DMS79 (cell line): ENCODE data around the gene PPFIA4.
A peak's percentile ranks its signal among the peaks of the same experiment; 100 is the strongest.
"Not testable (repeated sequence)": the region's sequence is repeated elsewhere in the genome, so short reads cannot be mapped to it uniquely, and the experiment has no call there.

ENCODE experiments used
- DNase-seq: peaks from one replicate; lab custom pipeline; 2025; lab: John Stamatoyannopoulos, UW

Gene PPFIA4

GRCh38 chr1:203017692-203018091, 8.6 kb upstream of the PPFIA4 start:
- DNase-seq: no peak

GRCh38 chr1:203022855-203023254, 3.4 kb upstream of the PPFIA4 start:
- DNase-seq: not testable (repeated sequence)

DNA sequence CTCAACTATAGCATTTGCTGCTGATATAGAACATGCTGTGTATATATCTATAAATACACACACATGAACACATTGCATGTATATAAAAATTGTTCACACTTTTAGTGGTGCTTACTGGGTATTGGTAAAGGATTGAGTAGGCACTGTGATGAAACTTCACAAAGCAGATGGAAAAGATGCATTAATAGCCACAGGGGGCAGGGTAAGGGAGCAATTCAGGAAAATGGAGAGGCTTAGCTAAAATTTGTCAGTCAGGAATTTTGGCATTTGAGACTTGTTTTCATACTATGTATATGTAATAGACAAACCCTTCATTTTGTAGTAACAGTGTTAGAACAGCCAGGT, 633 bp upstream of the PPFIA4 start:
- no peak for DNase-seq

DNA sequence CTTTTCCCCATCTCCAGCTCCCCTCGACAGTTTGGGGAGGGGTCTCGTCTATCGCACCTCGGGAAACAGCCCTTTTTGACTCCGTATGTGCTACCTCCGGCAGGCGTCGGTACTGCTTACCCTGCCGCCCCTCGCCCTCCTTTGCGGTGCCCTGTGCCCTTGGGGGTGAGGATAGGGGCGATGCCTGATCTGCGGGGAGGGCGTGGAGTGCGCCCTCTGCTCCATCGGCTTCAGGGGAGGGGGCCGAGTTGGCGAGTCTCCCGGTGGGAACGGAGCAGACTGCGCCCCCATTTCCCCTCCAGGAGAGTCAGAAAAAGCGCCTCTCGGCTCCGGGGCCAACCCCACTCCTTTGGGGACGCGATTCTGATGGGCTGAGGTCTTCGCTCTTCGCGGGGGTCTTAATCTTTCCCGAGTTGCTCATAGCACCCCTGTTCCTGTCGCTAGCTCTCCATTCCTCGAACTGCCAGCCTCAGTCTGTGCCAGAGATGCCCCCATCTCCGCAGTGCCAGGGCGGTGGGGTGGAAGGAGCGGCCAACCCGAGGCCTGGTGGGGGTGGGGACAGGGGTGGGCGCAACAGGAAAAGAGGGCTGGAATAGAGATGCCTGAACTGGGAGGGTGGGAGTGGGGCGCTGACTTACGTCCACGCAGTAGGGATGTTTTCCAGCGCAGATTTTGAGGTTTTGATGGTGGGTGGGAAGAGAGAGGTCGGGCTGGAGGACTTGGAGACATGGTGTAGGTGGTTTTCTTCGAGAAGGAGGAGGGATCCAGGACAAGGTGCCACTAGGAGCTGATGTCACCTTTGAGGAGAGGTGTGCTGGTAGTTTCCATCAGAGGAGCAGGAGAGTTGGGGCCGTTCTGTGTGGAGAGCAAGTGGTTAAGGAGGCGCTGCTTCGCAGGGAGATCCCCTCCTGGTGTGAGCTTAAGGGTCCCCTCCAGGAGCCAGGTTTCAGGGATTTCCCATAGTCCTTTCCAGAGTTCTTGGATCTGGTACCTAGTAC, 674 bp downstream of the PPFIA4 start:
- DNase-seq: no peak

DNA sequence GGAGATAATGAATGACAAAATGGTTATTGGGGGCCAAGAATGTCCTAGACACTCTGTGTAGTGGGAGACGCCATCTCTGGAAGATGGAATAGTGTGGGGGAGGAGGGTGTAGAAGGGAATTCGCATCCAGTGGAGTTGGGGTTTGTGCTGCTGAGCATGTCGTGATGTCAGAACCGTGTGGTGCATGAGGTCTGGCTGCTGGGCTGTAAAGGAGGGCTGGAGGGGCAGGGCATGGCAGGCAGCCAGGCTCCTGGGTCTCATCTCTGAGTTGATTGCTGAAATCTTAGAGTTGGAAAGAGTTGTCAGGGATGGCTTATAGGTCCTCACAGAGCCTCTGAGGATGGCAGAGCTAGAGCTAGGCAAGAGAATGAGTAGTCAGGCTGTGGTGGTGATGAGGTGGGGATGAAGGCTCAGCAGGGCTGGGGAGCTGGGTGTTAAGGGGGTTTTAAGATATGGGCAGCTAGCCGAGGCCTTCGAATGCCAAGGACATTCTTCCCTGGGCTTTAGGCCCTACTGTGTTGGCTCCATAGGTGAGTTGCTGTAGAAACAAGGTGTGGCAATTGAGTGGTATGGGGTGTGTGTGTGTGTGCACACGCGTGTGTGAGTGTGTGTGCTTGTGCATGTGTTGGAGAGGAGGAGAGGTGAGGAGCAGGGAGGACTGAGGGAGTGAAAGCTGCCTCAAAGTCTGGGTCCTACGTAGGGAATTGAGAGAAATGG, 1.9 kb downstream of the PPFIA4 start:
- no peak for DNase-seq

DNA sequence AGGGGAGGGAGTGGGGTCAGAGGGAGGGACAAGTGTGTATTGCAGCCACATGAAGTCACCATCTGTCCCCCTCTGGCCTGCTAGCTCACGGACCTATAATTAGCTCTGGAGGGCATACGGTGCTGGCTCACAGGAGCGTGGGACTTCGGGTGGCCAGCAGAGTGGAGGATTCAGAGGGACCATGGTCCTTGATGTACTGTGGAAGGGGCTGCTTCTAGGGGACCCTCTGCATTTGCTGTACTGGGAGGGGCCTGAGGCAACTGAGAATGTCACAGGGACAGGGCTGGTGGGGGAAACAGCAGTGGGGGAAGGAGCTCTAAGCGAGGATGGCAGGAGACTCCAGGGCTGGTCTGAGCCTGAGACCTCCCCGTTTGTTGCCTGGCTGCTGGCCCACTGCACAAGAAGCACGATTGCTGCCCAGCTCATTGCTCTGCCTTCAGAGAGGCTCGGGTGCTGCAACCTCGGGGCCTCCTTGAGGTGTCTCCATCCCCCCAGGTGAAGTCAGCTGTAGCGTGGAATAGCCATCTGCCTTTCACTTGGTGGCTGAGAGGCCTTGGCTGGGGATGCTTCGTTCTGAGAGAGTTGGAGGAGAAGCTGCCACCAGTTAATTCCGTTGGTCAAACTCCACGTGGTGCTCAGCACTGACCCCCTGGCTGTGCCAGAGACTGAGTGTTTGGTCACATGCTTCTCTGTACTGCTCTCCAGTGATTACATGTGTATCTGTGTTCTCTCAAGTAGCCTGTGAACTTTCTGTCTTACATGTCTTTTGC, 2.7 kb downstream of the PPFIA4 start:
- DNase-seq: no peak

DNA sequence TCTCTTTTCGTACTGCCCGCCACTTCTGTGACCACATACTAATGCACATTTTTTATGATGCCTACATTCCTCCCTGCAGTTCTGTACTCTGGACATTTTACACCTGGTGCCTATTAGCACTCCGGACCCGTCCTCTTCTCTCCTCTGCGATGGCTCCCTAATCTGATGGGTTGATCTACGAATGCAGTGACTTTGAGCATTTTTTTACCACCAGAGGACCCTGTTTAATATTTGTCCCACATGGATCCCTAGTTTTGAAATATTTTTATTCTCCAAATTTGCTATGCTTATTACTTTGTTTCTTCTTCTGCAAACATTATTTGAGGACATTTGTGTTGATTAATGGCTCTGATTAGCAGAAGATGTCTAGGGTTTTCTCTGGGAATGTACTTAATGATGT, 5.2 kb downstream of the PPFIA4 start:
- no peak for DNase-seq

DNA sequence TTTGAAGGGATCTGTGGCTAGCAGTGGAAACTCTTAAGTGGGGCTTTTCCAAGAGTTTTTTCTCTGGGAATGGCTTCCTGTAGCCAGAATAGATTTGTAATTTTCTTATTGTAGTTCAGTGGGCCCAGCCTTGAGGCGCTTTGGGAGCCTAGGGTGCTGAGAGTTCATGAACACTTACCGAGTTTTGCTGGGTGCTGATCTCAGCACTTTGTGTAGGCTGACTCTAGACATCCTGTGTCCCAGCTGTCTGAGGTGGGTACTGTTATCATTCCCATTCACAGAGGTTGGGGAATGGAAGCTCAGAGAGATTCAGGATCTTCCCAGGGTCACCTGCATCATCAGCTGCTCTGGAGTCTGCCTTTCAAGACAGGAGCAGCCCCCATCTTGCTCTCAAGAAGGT, 7.0 kb downstream of the PPFIA4 start:
- no peak for DNase-seq

DNA sequence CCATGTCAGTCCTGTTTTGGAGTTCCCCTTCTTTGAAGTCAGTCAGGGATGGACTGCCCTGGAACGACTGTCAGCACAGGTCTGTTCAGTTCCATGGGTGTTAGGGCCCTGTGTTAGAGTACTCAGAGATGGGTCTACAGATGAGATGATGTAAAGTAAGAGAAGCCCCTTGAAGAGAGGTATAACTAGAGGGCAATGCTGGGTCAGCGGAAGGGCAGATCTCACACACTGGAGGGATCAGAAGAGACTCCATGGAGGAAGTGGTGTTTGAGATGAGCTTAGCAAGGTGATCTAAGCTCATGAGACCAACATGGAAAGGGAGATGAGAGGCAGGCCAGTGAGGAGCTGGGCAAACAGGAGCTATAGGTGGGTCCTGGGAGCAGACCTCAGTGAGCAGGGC, 7.6 kb downstream of the PPFIA4 start:
- DNase-seq: no peak

DNA sequence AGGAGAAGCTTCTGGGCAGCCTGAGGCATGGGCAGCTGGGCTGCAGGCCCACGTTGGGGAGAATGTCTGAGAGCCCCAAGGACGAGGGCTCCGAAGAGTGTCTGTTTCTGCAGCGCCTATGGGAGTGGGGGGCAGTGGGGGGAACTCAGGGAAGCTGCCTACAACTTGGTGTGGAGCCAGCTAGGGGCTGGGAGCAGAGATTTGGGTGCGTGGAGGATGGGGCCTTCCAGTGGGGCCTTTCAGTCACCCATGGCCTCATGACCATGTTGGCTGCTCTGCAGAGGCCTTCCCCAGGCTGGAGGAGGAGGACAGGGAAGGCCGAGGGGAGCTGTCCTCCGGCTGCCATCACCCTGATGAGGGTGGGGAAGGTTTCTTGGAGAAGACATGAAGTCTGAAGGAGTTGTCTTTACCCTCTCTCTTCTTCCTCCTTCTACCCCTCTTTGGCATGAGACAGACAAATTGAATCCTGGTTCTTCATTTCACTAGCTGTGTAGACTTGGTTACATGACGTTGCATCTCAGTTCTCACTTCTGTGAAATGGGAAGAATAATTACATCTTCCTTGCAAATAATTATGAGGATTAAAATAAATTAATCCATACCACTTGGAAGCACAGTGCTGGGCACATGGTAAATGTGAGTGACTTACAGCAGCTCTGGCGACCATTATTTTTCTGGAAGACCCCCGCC, 8.3 kb downstream of the PPFIA4 start:
- DNase-seq: no peak

DNA sequence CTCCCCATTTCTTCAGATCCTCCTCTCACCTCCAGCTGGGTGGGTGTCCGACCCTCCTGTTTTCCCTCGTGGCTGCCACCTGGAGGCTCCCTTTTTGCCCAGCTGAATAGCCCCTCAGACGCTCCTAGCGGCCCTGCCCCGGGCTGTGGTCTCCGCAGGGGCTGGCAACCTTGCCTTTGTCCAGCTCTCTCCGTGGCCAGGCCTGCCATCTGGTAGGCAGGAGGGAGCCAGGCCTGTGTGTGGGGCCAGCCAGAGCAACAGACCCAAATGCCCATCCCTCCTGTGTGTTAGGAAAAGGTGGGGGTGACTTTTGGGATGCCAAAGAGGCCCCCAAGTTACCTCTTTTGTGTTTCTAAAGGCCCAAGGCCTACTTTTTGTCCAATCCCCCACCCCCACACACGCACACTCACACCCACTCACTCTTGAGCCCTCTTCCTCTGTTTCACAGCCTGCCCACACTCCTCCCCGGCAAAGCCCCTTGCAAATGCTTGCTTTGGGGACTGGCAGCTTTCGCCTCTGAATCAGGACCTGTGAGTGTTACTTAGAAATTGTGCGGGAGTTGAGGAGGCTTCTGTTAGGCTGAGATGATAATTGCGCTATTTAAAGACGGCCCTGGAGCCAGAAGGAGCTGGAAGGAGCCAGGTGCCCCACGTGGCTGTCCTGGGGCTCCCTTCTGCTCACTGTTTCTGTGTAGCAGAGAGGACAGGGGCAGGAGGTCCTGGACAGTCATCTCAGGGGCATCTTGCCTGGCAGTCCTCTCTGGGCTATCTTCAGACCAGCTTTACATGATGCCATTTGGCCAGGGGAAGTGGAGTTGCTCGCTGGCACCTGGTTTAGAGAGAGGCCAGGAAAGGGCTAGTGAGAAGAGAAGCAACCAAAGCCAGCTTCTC, 9.1 kb downstream of the PPFIA4 start:
- no peak for DNase-seq

- DNase-seq: no peak
These were observed 9.8 kb downstream of the PPFIA4 start for GRCh38 chr1:203036135-203036534.

GRCh38 chr1:203036537-203036936, 10.2 kb downstream of the PPFIA4 start:
- DNase-seq: no peak

DNA sequence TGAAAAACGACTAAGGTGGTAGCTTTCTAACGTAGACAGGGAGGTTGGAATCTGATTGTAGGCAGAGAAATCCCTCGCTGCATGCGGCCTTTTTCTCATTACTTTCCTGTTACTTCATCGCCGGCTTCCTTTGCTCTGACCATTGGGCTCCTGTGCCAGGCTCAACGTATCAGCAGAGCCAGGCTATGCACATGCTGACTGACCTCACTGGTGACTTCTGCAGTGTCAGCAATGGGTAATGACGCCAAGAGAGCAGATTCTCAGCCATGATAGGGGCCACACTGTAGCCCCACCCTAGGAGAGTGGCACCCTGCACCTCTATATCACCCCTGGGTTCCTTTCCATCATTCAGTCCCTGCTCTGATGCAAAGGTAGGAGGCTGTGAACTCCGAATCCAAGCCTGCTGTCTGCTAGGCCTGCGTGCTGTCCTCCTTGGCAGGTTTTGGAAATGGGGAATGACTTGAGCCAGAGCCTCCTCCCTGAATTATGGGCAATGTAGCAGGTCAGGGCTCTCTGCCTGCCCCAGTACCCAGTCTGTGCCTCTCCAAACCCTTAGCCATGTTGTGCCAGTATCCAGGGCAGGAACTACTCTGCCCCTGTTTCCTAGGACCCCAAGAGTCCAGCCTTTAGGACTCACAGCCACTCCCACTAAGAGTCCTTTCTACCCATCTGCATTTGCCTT, 11.4 kb downstream of the PPFIA4 start:
- DNase-seq: no peak

- DNase-seq: no peak
These were observed 12.0 kb downstream of the PPFIA4 start for GRCh38 chr1:203038217-203038741.

DNA sequence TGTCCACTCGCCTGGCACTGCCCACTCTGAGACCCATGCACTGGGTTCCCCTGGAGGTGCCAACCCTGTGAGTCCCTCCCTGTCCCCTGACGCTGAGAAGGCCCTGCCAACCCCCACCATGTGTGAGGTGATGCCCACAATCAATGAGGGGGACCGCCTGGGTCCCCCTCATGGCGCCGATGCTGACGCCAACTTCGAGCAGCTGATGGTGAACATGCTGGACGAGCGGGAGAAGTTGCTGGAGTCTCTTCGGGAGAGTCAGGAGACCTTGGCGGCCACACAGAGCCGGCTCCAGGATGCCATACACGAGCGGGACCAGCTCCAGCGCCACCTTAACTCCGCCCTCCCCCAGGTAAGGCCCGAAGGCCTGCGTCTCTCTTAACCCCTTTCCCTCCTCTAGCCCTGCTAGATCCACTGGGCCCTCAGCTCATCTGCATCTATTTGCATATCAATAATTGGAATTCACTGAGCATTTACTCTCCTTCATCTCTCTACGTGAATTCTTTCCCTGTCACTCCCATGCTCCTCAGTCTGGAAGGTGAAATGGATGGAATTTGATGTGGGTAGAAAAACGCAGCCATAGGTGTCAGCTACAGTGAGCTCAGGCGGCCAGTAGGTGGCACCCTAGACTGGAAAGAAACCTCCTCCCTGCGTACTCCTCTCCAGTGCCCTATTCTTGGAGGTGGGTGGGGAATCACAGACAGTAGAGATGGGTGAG, 12.8 kb downstream of the PPFIA4 start:
- DNase-seq: peak; percentile 38

GRCh38 chr1:203039609-203040512, 13.6 kb downstream of the PPFIA4 start:
- no peak for DNase-seq
